Heart left ventricle (tissue), 13 donors: ENCODE data around the gene BACH2.

Experiments used
- POLR2A ChIP-seq, 2 donors: fragments of 450-650 bp; IDR thresholded peaks; one replicate each; pipeline ENCODE4 v1.6.1; 2017; ENCODE audit warnings: antibody characterized with exemption in 2 of 2, mild to moderate bottlenecking in 2 of 2, moderate library complexity in 2 of 2
- TF ChIP-seq, protein P1 (sequence below), 12 donors: fragments of 200-600 bp; sonication (generic) in 4 of 12; IDR thresholded peaks; one replicate each; pipeline versions ENCODE4 v1.5.0 to v1.8.0; 2018 to 2022; ENCODE audit warnings: antibody characterized with exemption in 12 of 12, mild to moderate bottlenecking in 5 of 12
- donor health status: ischemic (EF 13 %, LVEDD 7.1; RV severe dilation, severe dysfunction).
- donor health status: DM: no; HTN: yes; CAD: no.
- donor health status: DM: no; HTN: no; CAD: no.
- donor health status: ischemic (EF 25% LVEDD 6.9; RV normal size, moderate dysfunction).
- donor health status: ischemic (EF 25% LVEDD 5.7; RV mildly dilated, moderate dysfunction).
- donor health status: ischemic (EF 35%, LVEDD 5.7; RV mildly dilated, moderate dysfunction).
- donor health status: nonischemic (EF 11% LVEDD 7.7; RV severe dilation, severe dysfunction).
- donor health status: DM: yes; HTN: yes; CAD: no.
- donor health status: PGD.
- donor health status: ischemic (EF 29% LVEDD 5.4; RV normal size, mild dysfunction).
- donor health status: nonischemic (EF 23%, LVEDD 6.1; RV moderate dilation, normal function).

DNA sequence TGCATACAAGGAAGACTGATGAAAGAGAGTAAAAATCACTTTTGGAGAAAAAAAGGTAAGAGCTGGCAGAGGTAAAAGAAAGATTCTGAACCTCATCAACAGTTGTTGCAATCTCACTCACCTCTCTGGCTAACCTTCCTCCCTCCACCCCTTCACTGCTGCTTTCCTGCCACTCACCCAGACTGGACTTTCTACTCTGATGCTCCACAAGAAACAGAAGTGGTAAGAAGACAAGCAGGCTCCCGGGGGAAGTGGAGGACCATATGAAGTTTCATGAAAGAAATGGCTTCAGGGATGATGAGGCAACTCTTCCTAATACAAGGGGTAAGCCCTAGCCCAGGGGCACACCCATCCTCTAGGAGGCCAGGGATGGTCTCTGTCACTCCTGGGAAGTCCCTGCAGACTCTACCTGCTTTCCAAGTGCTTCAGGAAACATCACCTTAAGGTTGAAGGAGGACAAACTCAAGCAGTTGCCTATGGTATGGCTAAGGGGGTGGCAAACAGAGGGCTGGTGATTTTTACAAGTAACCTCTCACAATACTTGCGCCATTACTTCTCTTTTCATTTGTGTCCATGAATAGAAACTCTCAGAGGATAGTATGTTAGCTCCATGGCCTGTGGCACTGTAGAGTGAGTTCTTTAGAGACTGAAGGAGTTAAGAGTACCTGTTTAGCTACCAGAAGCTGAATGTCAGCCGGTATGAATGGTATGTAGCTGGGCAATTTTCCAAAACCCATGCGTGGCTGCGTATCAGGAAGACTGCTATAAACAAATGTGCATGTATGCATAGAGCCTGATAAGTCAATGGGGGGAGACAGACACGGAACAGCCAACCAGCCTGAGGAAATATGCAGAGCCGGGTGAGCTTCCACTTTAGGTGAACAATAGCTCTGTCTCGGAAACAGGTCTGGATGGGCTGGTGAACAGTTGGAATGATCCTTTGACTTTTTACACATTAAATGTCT is 112.0 kb downstream of the BACH2 start:
- TF ChIP-seq, protein P1, sequence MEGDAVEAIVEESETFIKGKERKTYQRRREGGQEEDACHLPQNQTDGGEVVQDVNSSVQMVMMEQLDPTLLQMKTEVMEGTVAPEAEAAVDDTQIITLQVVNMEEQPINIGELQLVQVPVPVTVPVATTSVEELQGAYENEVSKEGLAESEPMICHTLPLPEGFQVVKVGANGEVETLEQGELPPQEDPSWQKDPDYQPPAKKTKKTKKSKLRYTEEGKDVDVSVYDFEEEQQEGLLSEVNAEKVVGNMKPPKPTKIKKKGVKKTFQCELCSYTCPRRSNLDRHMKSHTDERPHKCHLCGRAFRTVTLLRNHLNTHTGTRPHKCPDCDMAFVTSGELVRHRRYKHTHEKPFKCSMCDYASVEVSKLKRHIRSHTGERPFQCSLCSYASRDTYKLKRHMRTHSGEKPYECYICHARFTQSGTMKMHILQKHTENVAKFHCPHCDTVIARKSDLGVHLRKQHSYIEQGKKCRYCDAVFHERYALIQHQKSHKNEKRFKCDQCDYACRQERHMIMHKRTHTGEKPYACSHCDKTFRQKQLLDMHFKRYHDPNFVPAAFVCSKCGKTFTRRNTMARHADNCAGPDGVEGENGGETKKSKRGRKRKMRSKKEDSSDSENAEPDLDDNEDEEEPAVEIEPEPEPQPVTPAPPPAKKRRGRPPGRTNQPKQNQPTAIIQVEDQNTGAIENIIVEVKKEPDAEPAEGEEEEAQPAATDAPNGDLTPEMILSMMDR (IDR thresholded peaks at IDR 0.05): no peak
- TF ChIP-seq POLR2A (IDR thresholded peaks at IDR 0.05): no peak
